Left ventricle myocardium inferior (tissue), 1 donor: ENCODE measurements around the gene ATG9B. TPM values are rescaled to one million over a fixed set of nuclear protein-coding genes. Genes with fewer than 3 reads are reported as not detected.
A peak's percentile ranks its signal among the peaks of the same experiment; 100 is the strongest.
"Not testable (repeated sequence)": the region's sequence is repeated elsewhere in the genome, so short reads cannot be mapped to it uniquely, and the experiment has no call there.

Source experiments
- DNase-seq: peaks from one replicate; pipeline ENCODE4 v3.0.0-alpha.2; 2020
- H3K27ac ChIP-seq: fragments of 200-600 bp; replicated peaks from 2 replicates; pipeline ENCODE4 v1.8.0; 2021
- H3K27me3 ChIP-seq: fragments of 200-600 bp; 2 replicates; pipeline ENCODE4 v1.8.0; 2021; ENCODE audit warnings: low read depth
- H3K36me3 ChIP-seq: fragments of 200-600 bp; 2 replicates; pipeline ENCODE4 v1.8.0; 2021
- H3K4me1 ChIP-seq: fragments of 200-600 bp; 2 replicates; pipeline ENCODE4 v1.8.0; 2021
- H3K4me3 ChIP-seq: fragments of 200-600 bp; 2 replicates; pipeline ENCODE4 v1.8.0; 2021; ENCODE audit warnings: mild to moderate bottlenecking, moderate library complexity
- H3K9me3 ChIP-seq: fragments of 200-600 bp; replicated peaks from 2 replicates; pipeline ENCODE4 v1.8.0; 2021
- CTCF ChIP-seq: fragments of 200-600 bp; IDR thresholded peaks from 2 replicates; pipeline ENCODE4 v1.8.0; 2021; ENCODE audit warnings: antibody characterized with exemption, mild to moderate bottlenecking, borderline replicate concordance
- intact Hi-C: fragments of 100-400 bp; cut with micrococcal nuclease; formaldehyde crosslinking; loops from one replicate; pipeline ENCODE4 v1.11.0; 2022
- total RNA-seq: library from RNA; stranded (reverse); fragmentation: NEBNext Ultra II Directional; extraction: Animal tissue kit (Norgen Biotek cat#: 25700); gene quantifications from one replicate; pipeline ENCODE4 v1.2.1, GENCODE V29; 2021
- donor health status: DM: no; HTN: yes; CAD: no; lungs with severe emphysema.

The ATG9B gene
- total RNA-seq, 1 donor from 2014 or later = not detected

GRCh38 chr7:151031011-151031410 is 6.7 kb upstream of the ATG9B start:
- intact Hi-C loops = loop anchor here (10.0 kb wide), 1 partner anchor 74 kb away; no protein-coding TSS in a partner anchor
- no peaks in the 10 kb centered on the region for H3K27me3 ChIP-seq
- no peak overlapping the region for H3K27ac ChIP-seq
- no peak for DNase-seq
- TF ChIP-seq CTCF = no peak
- no peaks in the 10 kb centered on the region for H3K9me3 ChIP-seq
- peaks cover 24% of the 10 kb centered on the region for H3K36me3 ChIP-seq
- no peak overlapping the region for H3K4me3 ChIP-seq
- peaks cover 41% of the 10 kb centered on the region for H3K4me1 ChIP-seq

GRCh38 chr7:151028948-151029501 is 4.7 kb upstream of the ATG9B start:
- Histone ChIP-seq H3K27ac (peak overlapping the region; percentile 93), H3K4me3 (peak overlapping the region; percentile 85), H3K4me1 (peaks cover 26% of the 10 kb centered on the region), H3K27me3 (no peaks in the 10 kb centered on the region), H3K36me3 (peaks cover 6% of the 10 kb centered on the region), H3K9me3 (no peaks in the 10 kb centered on the region)
- TF ChIP-seq CTCF = no peak
- intact Hi-C loops = no loop called here
- no peak for DNase-seq

- intact Hi-C loops = no loop called here
- Histone ChIP-seq H3K27ac (peak within 1 kb of the TSS; percentile 93), H3K9me3 (no peaks in the 10 kb centered on the region), H3K27me3 (peaks cover 4% of the 10 kb centered on the region), H3K4me1 (peaks cover 24% of the 10 kb centered on the region), H3K4me3 (peak within 1 kb of the TSS; percentile 85), H3K36me3 (peaks cover 6% of the 10 kb centered on the region)
- peak; percentile 96 for DNase-seq
- peak; percentile 72 for TF ChIP-seq CTCF
Measured at GRCh38 chr7:151028131-151028947, 4.0 kb upstream of the ATG9B start, which contains the start of gene ABCB8. TSS of gene ABCB8 (plus strand) at chr7:151028450. CDS start at chr7:151028516, 66 bp downstream.

GRCh38 chr7:151027728-151028130 is 3.4 kb upstream of the ATG9B start:
- intact Hi-C loops, DNase-seq, H3K9me3 ChIP-seq, H3K36me3 ChIP-seq, H3K27me3 ChIP-seq: not testable (repeated sequence)
- H3K4me3 ChIP-seq = peak overlapping the region; percentile 85
- peaks cover 24% of the 10 kb centered on the region for H3K4me1 ChIP-seq
- peak overlapping the region; percentile 93 for H3K27ac ChIP-seq

- intact Hi-C loops, DNase-seq, H3K36me3 ChIP-seq, H3K9me3 ChIP-seq: not testable (repeated sequence)
- Histone ChIP-seq H3K4me3 (peak overlapping the region; percentile 85), H3K4me1 (peaks cover 24% of the 10 kb centered on the region), H3K27me3 (peaks cover 12% of the 10 kb centered on the region), H3K27ac (peak overlapping the region; percentile 93)
Measured at GRCh38 chr7:151026771-151027727, 2.8 kb upstream of the ATG9B start.
